ENCODE results near the gene GGA1.

DNA sequence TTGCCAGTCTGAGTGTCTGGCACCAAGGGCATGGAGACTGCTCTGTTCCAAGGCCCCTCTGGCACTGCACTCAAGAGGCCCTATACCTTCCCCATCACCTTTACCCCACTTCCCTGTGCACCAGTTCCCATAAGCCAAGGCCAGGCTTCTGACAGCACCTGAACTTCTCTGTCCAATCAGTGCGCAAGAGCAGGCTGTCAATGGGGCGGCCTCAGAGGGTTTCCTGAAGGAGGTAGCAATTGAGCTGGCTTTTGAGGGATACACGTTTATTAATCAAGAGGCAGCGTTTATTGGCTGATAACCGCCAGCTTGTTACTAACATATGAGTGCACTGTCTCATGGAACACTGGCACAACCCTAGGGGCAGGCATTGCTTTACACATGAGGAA, 32.9 kb downstream of the GGA1 start:
- TF ChIP-seq POLR2A (IDR thresholded peaks at IDR 0.05; ENCODE audit: low read length) = no peak
- TF ChIP-seq GATA1 (IDR thresholded peaks at IDR 0.05; ENCODE audit: low read depth, low read length) = no peak
